ENCODE results near the gene C5orf58. TPM values are rescaled to one million over a fixed set of nuclear protein-coding genes. Genes with fewer than 3 reads are reported as not detected.

C5orf58 gene
- total RNA-seq, 4 donors from 2014 or later: not detected

DNA sequence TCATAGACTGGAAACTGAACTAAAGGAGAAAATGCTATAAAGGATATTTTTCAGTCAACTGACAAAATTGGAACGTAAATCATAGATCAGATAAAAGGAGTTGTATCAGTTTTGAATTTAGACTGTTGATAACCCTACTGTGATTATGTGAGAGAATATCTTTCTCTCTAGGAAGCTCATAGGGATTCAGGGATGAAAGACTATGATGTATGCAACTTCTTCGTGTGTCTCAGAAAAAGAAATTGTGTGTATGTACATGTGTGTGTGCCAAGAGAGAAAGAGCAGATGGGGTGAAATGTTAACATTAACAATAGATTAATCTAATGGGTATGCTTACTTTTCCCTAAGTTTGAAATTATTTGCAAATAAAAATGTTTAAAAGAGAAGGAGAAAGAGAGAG is 30.7 kb upstream of the C5orf58 start:
- H3K27ac ChIP-seq: no peak overlapping the region
- H3K4me1 ChIP-seq: no peaks in the 10 kb centered on the region
- no peak overlapping the region for H3K4me3 ChIP-seq
- intact Hi-C loops (cut with DNase I; ENCODE audit: low total_unique reads): no loop called here
- no peak for TF ChIP-seq POLR2A (IDR thresholded peaks at IDR 0.05)
- TF ChIP-seq, protein P1, sequence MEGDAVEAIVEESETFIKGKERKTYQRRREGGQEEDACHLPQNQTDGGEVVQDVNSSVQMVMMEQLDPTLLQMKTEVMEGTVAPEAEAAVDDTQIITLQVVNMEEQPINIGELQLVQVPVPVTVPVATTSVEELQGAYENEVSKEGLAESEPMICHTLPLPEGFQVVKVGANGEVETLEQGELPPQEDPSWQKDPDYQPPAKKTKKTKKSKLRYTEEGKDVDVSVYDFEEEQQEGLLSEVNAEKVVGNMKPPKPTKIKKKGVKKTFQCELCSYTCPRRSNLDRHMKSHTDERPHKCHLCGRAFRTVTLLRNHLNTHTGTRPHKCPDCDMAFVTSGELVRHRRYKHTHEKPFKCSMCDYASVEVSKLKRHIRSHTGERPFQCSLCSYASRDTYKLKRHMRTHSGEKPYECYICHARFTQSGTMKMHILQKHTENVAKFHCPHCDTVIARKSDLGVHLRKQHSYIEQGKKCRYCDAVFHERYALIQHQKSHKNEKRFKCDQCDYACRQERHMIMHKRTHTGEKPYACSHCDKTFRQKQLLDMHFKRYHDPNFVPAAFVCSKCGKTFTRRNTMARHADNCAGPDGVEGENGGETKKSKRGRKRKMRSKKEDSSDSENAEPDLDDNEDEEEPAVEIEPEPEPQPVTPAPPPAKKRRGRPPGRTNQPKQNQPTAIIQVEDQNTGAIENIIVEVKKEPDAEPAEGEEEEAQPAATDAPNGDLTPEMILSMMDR (IDR thresholded peaks at IDR 0.05): no peak
- no peaks in the 10 kb centered on the region for H3K27me3 ChIP-seq
- no peaks in the 10 kb centered on the region for H3K9me3 ChIP-seq
- no peaks in the 10 kb centered on the region for H3K36me3 ChIP-seq
- DNase-seq: no peak

DNA sequence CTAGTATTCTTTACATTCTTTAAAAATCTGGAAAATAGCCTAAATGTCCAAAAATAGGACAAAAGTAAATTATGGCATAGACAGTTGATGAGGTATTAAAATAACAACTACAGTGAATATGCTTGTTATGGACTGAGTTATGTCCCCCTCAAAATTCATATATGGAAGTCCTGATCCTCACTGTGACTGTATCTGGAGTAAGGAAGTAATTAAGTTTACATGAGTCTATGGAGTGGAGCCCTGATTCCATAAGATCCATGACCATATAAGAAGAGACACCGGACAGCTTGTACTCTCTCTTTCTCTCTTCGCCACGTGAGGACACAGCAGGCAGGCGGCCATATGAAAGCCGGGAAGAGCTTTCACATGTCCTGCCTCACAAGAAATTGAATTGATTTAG is 28.6 kb upstream of the C5orf58 start:
- no peak for DNase-seq

DNA sequence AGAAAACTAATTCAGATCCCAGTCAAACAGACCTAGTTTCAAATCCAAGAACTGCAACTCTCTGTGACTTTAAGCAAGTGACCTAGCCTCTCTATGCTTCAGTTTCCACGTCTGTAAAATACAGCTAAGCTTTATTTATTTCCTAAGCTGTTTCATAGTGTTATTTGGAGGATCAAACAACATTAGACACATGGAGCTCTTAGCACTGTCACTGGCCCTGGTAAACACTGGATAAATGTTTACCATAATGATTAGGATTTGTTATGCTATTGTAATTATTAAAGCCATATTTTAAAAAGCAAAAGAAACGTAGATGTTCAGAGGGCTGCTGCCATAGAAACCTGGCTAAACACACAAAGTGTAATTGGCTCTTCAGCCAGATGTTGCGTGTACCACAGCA is 26.6 kb upstream of the C5orf58 start:
- Histone ChIP-seq H3K4me3 (no peak overlapping the region), H3K4me1 (no peaks in the 10 kb centered on the region), H3K27me3 (no peaks in the 10 kb centered on the region), H3K9me3 (no peaks in the 10 kb centered on the region), H3K36me3 (no peaks in the 10 kb centered on the region), H3K27ac (no peak overlapping the region)
- intact Hi-C loops (cut with DNase I; ENCODE audit: low total_unique reads): no loop called here
- DNase-seq: no peak
- TF ChIP-seq, protein P1 (IDR thresholded peaks at IDR 0.05): no peak
- no peak for TF ChIP-seq POLR2A (IDR thresholded peaks at IDR 0.05)

More for the DNA sequence above, 28.6 kb upstream of the C5orf58 start:
- no peaks in the 10 kb centered on the region for H3K27me3 ChIP-seq
- no peak overlapping the region for H3K4me3 ChIP-seq
- H3K4me1 ChIP-seq: no peaks in the 10 kb centered on the region
- no peak for TF ChIP-seq POLR2A (IDR thresholded peaks at IDR 0.05)
- TF ChIP-seq, protein P1 (IDR thresholded peaks at IDR 0.05): no peak
- H3K27ac ChIP-seq: no peak overlapping the region
- intact Hi-C loops (cut with DNase I; ENCODE audit: low total_unique reads): no loop called here
- H3K9me3 ChIP-seq: no peaks in the 10 kb centered on the region
- H3K36me3 ChIP-seq: no peaks in the 10 kb centered on the region

DNA sequence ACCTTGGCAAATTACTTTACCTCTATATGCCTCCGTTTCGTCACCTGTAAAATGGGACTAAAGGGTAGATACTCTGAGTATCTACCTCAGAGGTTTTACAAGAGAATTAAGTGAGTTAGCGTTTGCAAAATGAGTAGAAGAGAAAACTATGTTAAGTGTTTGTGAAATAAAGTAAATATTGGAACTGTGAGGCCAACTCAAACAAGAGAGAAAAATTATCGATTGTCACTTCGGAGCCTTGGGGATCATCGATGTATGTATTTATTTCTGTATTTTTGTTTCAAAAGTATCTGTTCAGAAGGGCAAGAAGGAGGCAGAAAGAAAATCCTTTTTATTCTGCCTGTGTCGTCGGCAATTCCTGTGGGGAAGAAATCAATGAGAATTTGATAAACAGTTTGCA is 25.8 kb upstream of the C5orf58 start:
- intact Hi-C loops (cut with DNase I; ENCODE audit: low total_unique reads): no loop called here

GRCh38 chr5:170211575-170212334 is 21.0 kb upstream of the C5orf58 start:
- H3K4me1 ChIP-seq: no peaks in the 10 kb centered on the region
- no peak for DNase-seq
- intact Hi-C loops (cut with DNase I; ENCODE audit: low total_unique reads): no loop called here

More for the DNA sequence above, 25.8 kb upstream of the C5orf58 start:
- H3K4me1 ChIP-seq: no peaks in the 10 kb centered on the region
- DNase-seq: no peak
- no peaks in the 10 kb centered on the region for H3K9me3 ChIP-seq
- H3K27ac ChIP-seq: no peak overlapping the region
- TF ChIP-seq POLR2A (IDR thresholded peaks at IDR 0.05): no peak
- TF ChIP-seq, protein P1 (IDR thresholded peaks at IDR 0.05): no peak
- no peaks in the 10 kb centered on the region for H3K36me3 ChIP-seq
- H3K4me3 ChIP-seq: no peak overlapping the region
- no peaks in the 10 kb centered on the region for H3K27me3 ChIP-seq

More at GRCh38 chr5:170211575-170212334, 21.0 kb upstream of the C5orf58 start:
- Histone ChIP-seq H3K36me3 (no peaks in the 10 kb centered on the region), H3K9me3 (no peaks in the 10 kb centered on the region), H3K27me3 (no peaks in the 10 kb centered on the region), H3K27ac (no peak overlapping the region), H3K4me3 (no peak overlapping the region)
- TF ChIP-seq, protein P1 (IDR thresholded peaks at IDR 0.05): no peak
- TF ChIP-seq POLR2A (IDR thresholded peaks at IDR 0.05): no peak

Measured in uterus (tissue), 4 donors.